Colon (tissue), 2 donors: ENCODE measurements around the gene SMPD2.

ENCODE experiments used
- FAIRE-seq: peaks from 2 replicates; lab custom pipeline; 2012; peaks lifted over from hg19 to GRCh38; lab: Jason Lieb, UNC
- donor health status: control.
- donor health status: control.

The SMPD2 gene, protein sequence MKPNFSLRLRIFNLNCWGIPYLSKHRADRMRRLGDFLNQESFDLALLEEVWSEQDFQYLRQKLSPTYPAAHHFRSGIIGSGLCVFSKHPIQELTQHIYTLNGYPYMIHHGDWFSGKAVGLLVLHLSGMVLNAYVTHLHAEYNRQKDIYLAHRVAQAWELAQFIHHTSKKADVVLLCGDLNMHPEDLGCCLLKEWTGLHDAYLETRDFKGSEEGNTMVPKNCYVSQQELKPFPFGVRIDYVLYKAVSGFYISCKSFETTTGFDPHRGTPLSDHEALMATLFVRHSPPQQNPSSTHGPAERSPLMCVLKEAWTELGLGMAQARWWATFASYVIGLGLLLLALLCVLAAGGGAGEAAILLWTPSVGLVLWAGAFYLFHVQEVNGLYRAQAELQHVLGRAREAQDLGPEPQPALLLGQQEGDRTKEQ

DNA sequence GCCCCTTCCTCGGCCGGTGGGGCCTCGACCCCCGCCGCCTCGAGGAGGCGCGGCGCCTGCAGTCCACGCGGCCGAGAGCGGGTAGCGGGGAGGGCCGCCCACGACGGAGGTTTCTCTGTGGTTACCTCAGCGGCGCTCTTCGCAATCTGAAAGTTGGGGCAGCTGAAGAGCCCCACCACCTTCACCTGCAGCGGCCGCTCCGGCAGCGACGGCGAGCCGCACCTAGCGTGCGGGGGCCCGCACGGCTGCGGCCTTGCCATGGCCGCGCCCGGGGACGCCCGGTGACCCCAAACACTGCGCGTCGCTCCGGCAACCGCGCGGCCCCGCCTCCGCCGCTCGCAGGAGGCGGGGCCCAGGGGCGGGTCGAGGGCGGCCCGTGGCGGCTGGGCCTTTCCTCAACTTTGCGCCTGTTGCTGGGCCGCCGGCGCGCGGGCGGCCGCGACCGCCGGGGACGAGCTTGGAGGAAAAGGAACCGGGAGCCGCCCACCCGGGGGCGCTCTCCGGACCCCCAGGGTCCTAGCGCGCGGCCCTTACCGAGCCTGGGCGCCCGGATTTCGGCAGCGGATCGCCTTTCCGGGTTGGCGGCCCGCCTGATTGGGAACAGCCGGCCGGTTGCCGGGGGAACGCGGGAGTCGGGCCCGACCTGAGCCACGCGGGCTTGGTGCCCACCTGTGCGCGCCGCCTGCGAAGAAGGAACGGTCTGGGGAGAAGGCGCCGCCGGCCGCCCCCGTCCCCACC, at the start of gene SMPD2, which contains the start of gene PPIL6:
Gene SMPD2 (plus strand): TSS at position 394 of the 738 bp plus-strand sequence. CDS start 398 bp downstream, outside the sequence.
Gene PPIL6 (minus strand): TSS at position 298 of the 738 bp plus-strand sequence. CDS start 38 bp downstream, at position 260.
- FAIRE-seq: no peak

DNA sequence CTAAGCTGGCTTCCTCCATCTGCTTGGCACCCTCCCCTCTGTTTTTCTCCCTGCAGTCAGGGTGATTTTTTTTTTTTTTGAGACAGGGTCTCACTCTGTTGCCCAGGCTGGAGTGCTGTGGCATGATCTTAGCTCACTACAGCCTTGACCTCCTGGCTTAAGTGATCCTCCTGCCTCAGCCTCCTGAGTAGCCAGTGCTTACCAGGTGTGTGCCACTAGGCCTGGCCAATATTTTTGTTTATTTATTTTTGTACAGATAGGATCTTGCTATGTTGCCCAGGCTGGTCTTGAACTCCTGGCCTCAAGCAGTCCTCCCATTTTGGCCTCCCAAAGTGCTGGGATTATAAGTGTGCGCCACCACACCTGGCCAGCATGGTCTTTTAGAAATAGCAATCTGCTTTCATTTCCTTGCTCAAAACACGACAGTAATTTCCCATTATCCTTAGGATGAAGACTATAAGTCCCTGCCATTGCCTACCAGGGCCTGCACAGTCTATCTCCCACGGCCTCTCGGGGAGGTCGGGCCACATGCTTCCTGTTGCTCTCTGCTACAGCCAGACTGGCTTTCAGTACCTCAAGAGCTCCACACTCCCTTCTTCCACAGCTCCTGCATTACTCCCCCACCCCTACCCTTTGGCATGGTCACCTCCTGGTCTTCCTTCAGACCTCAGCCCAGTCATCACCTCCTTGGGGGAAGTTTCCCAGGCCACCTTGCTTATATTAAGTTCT, 47.2 kb upstream of the SMPD2 start:
- FAIRE-seq: no peak

DNA sequence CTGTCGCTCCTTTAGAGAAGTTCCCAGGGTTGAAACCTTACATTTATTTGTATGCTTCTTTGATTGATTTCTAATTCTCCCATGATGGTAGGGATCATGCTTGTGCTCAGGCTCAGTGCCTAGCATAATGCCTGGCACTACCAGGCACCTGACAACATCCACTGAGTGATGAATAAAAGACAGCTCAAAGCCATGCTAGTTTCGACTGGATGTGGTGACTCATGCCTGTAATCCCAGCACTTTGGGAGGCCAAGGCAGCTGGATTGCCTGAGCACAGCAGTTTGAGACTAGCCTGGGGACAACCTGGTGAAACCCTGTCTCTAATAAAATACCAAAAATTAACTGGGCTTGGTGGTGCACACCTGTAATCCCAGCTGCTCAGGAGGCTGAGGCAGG, 46.6 kb upstream of the SMPD2 start:
- FAIRE-seq: no peak

- no peak for FAIRE-seq
Observed at GRCh38 chr6:109396046-109396718, 44.3 kb upstream of the SMPD2 start.

DNA sequence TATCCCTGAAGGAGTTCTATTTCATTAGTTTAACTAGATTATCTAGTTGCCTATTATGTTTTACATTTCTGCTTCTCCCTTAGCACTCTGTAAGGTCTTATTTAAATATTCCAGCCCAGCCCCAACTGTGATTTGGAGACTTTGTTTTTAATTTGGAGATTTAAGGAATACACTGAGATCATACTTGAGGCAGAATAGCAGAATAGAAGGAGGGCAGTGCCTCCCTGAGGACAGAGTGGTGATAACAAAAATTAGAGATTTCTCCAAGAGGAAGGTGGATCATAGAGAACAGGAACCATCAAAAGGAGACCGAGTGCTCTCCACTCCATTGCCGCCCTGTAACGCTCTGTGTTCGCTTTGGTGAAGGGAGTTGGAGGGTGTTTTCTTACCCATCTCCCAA, 43.5 kb upstream of the SMPD2 start:
- no peak for FAIRE-seq

DNA sequence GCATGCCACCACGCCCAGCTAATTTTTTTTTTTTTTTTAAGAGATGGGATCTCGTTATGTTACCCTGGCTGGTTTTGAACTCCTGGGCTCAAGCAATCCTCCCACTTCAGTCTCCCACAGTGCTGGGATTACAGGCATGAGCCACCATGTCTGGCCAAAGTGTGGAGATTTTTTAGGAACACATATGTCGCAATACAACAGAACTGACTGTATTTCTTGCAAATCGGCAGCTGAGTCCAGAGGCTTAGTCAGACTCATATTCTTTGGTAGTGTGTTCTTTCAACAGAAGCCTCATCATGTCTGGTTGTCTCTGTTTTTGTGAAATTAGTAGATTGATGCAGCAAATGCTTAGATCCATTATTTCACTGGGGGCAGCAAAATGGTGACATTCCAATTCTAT, 34.3 kb upstream of the SMPD2 start:
- FAIRE-seq: no peak

DNA sequence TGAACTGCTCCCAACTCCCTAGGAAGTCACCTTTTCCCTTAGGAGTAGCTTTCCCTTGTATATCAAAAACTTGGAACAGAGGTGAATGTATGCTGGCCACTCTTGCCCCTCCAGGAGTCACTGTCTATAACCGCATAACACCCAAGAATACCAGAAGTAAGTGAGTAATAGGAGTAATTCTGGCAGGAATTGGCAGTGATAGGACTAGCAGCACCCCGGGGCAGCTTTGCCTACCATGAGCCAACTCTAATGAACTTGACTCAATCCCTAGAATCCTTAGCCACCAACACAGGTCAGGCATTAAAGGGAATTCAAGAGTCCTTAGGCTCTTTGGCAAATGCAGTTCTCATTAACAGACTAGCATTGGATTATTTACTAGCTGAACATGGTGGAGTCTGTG, 29.5 kb upstream of the SMPD2 start:
- FAIRE-seq: no peak

DNA sequence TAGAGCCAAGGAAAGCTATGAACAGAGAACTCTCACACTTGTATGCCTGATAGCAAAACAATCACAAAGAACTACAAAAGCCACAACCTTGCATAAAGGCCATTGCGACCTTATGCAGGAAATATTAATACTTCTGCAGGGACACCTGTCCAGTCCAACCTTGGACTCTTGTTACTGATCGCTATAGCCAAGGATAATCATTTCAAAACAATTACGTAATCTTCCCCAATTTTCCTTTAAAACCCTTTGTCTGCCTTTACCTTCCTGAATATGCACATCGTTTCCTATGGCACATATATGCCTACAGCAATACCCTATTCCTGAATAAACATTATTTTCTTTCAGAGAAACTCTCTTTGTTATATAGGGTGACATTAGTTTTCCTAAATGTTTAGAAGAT, 22.9 kb upstream of the SMPD2 start:
- no peak for FAIRE-seq

DNA sequence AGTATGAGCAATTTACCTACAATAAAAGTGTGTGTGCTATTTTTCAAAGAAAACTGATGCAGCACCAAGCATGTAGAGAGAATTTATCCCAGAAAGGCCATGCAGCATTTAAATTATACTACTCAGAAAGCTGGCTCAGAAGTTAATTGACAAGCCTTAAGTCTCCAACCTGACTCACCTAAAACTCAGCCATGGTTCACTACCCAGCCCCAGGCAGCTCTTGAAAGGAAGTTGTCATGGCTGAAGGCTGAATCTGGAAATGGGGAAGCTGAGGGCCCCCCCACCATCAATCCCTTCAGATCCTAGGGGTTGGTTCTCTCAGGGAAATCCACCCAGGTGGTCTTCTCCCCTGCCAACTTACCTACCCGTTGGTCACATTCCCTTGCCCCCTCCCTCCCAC, 19.8 kb upstream of the SMPD2 start:
- FAIRE-seq: no peak

GRCh38 chr6:109421184-109421583, 19.3 kb upstream of the SMPD2 start:
- no peak for FAIRE-seq

DNA sequence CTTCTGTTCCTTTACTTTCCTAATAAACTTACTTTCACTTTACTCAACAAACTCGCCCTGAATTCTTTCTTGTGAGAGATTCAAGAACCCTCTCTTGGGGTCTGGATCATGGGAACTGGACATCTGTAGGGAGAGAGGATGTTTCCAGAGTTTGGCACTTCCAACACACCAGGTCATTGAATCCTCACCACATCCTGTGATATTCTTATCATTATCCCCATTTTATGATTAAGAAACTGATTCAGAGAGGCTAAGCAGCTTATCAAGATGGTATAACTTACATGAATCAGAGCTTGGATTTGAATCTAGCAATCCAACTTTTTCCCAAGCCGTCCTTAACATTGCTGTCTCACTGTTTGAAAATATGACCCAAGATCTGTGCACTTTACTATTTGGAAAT, 15.6 kb upstream of the SMPD2 start:
- no peak for FAIRE-seq

GRCh38 chr6:109428889-109429477, 11.5 kb upstream of the SMPD2 start:
- FAIRE-seq: no peak

DNA sequence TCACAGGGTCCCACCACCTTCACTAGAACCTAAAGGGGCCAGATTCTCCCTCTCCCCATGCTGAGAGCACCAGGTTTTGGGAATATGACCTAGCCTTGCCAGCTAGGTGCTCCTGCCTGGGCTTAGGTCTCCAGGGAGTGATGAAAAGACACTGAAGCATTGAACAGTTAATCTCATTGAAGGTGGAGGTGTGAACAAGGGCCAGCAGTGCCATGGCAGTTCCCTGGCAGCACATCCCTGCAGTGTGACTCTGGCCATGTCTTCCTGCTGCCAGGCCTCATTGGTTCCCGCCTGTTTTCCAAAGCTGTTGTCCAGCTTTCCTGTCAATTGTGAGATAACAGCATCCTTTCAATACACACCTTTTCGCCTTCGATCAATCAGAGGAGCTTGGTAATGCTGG, 11.0 kb upstream of the SMPD2 start:
- no peak for FAIRE-seq

DNA sequence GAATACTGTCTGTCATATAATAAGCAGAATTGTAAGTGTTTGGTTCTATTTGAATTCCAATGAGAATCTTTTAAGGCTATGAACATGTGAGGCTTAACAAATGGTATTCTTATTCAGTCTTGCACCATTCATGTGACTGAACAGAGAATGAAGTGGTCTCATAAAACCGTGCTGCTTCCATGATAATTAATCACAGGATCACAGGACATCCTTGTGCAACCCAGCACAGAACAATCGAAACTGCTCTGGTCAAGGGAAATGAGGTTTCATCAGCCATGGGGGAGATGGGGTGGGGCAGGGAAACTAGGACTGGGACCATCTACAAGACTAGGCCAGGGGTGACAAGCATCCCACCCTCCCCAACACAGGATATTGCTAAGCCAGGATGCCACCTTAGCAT, 6.1 kb upstream of the SMPD2 start:
- no peak for FAIRE-seq

DNA sequence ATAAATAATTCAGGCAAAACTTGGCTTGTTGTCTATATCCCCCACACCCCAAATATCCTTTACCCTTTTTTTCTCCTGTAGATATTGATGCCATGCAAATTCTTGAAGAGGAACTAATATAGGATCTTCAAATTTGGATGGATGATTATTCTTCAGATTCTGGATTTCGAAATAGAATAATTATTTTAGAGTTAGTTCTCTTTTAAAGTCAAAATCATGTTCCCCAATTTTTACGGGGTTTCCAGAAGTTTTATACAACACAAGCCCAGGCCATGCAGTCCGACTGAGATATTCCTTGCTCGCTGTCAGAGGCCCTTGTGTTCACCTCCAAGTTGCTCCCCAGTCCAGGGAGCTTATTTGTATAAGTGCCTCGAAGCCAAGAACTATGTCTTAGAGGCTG, 4.5 kb upstream of the SMPD2 start:
- FAIRE-seq: no peak

GRCh38 chr6:109441069-109441816, 719 bp downstream of the SMPD2 start:
- no peak for FAIRE-seq

DNA sequence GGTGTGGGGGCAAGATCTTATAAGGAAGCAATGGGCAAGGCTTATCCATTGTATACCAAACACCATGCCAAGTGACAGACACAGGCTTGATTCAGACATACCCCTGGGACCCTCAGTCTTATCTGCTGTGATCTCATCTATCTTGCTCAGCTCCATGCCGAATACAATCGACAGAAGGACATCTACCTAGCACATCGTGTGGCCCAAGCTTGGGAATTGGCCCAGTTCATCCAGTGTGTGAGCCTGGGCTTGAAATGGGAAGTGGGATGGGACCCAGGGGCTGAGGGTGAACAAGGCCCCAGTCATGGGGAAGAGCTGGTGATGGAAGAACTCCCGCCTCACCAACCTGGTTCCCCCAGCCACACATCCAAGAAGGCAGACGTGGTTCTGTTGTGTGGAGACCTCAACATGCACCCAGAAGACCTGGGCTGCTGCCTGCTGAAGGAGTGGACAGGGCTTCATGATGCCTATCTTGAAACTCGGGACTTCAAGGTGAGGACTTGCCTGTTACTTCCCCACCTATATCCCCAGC, 1.9 kb downstream of the SMPD2 start:
- FAIRE-seq: no peak

DNA sequence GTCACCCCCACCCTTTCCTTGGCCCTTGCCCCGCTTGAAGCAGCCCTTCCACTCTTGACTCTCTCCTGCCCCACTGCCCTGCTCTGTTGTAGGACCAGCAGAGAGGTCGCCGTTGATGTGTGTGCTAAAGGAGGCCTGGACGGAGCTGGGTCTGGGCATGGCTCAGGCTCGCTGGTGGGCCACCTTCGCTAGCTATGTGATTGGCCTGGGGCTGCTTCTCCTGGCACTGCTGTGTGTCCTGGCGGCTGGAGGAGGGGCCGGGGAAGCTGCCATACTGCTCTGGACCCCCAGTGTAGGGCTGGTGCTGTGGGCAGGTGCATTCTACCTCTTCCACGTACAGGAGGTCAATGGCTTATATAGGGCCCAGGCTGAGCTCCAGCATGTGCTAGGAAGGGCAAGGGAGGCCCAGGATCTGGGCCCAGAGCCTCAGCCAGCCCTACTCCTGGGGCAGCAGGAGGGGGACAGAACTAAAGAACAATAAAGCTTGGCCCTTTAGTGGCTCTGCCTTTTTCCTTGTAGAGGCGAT, 3.0 kb downstream of the SMPD2 start:
- no peak for FAIRE-seq

- no peak for FAIRE-seq
Observed at GRCh38 chr6:109445382-109445781, 4.9 kb downstream of the SMPD2 start.

DNA sequence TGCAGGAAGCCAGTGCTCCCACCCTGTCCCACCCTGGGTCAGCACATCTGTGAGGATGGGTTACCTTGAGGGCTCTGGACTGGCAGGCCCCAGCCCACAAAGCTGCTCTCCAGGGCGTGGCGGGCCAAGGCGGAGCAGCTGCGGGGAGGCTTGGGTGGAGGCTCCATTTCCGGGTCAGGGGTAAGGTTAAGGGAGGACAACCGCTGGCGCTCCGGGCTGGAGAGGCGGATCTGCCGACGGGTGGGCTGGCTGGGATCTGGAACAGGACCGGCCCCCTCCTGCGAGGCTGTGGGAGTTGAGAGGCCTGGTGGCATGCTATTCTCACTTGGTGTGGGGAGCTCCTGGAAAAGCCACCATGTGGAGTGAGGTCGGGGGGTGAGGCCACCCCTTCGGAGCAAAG, 5.5 kb downstream of the SMPD2 start:
- FAIRE-seq: no peak

DNA sequence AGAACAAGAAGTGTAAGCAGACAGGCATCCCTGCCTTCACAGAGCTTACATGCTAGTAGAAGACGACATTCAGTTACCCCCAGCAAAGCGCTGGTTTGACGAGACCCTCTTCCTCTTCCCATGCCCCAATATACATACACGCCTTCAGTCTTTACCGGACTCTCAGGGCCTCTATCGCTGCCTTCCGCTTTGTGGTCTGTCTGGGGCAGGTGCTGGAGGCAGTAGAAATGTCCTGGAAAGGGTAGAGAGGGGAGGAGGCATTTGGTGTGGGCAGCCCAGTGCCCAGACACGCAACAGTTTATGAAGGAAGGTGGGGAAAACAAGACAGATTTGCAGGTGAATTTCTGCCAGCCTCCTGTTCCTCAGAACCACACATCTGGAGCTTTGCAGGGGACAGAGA, 6.0 kb downstream of the SMPD2 start:
- FAIRE-seq: no peak
